ENCODE results near the gene MFSD11. TPM values are rescaled to one million over a fixed set of nuclear protein-coding genes. Genes with fewer than 3 reads are reported as not detected.
"Not testable (repeated sequence)": the region's sequence is repeated elsewhere in the genome, so short reads cannot be mapped to it uniquely, and the experiment has no call there.

The MFSD11 gene
- total RNA-seq, 1 experiment from 2014 or later, result 40.4 TPM

GRCh38 chr17:76784926-76785325, 47.0 kb downstream of the MFSD11 start:
- H3K27ac Mint-ChIP-seq (ENCODE audit: unreplicated experiment), result no peak overlapping the region
- no peak for TF ChIP-seq CTCF (IDR thresholded peaks at IDR 0.05; ENCODE audit: insufficient read depth in 1 of 2, low read depth in 1 of 2, low read length in 1 of 2, severe bottlenecking in 1 of 2, unreplicated experiment in 1 of 2)
- no peak overlapping the region for H3K4me3 ChIP-seq (ENCODE audit: low read depth, low read length)
- peaks cover 12% of the 10 kb centered on the region for H3K4me1 ChIP-seq
- ChIA-PET CTCF (no interaction called here), POLR2A (no interaction called here)
- no peak for DNase-seq
- no peaks in the 10 kb centered on the region for H3K27me3 Mint-ChIP-seq (ENCODE audit: insufficient read depth, unreplicated experiment)
- peaks cover 9% of the 10 kb centered on the region for H3K4me1 Mint-ChIP-seq (ENCODE audit: low read depth, unreplicated experiment)
- H3K36me3 ChIP-seq (ENCODE audit: control insufficient read depth, insufficient read depth, low read length), result no peaks in the 10 kb centered on the region
- peaks cover 15% of the 10 kb centered on the region for H3K36me3 Mint-ChIP-seq (ENCODE audit: insufficient read depth, unreplicated experiment)
- no peaks in the 10 kb centered on the region for H3K9me3 Mint-ChIP-seq (ENCODE audit: unreplicated experiment)
- no TSS peak for BruUV-seq (replicated peaks)
- intact Hi-C loops (cut with micrococcal nuclease; ENCODE audit: unreplicated experiment), result no loop called here
- no peaks in the 10 kb centered on the region for H3K9me3 ChIP-seq
- H3K27me3 ChIP-seq (replicated peaks; ENCODE audit: control insufficient read depth, insufficient read depth, low read length), result no peaks in the 10 kb centered on the region
- H3K4me3 Mint-ChIP-seq (ENCODE audit: unreplicated experiment), result no peak overlapping the region

DNA sequence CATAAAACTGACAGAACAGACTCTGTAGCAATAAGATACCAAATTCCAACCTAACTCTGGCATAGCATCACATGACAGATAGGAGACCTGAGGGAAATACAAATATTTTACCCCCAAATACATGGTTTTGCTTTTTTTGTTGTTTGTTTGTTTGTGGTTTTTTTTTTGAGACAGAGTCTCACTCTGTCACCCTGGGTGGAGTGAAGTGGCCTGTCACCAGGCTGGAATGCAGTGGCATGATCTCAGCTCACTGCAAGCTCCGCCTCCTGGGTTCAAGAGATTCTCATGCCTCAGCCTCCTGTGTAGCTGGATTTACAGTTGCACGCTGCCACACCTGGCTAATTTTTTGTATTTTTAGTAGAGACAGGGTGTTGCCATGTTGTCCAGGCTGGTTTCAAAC, 49.9 kb downstream of the MFSD11 start:
- H3K4me3 Mint-ChIP-seq (ENCODE audit: unreplicated experiment); BruUV-seq (replicated peaks); POLR2A ChIA-PET; H3K27me3 Mint-ChIP-seq (ENCODE audit: insufficient read depth, unreplicated experiment); intact Hi-C loops (cut with micrococcal nuclease; ENCODE audit: unreplicated experiment); H3K9me3 ChIP-seq; H3K36me3 ChIP-seq (ENCODE audit: control insufficient read depth, insufficient read depth, low read length); H3K27ac Mint-ChIP-seq (ENCODE audit: unreplicated experiment); H3K36me3 Mint-ChIP-seq (ENCODE audit: insufficient read depth, unreplicated experiment); H3K27me3 ChIP-seq (replicated peaks; ENCODE audit: control insufficient read depth, insufficient read depth, low read length); H3K9me3 Mint-ChIP-seq (ENCODE audit: unreplicated experiment); H3K4me3 ChIP-seq (ENCODE audit: low read depth, low read length): not testable (repeated sequence)
- H3K4me1 Mint-ChIP-seq (ENCODE audit: low read depth, unreplicated experiment), result peaks cover 19% of the 10 kb centered on the region
- H3K4me1 ChIP-seq, result peaks cover 19% of the 10 kb centered on the region
- peak in 1 of 2 experiments; percentile 19 for DNase-seq
- CTCF ChIA-PET, result interaction anchor here (0.7 kb wide), 1 partner anchor 300 kb away, joined by 4 read pairs; no protein-coding TSS in a partner anchor

GRCh38 chr17:76789235-76789788, 51.4 kb downstream of the MFSD11 start:
- no peak overlapping the region for H3K4me3 ChIP-seq (ENCODE audit: low read depth, low read length)
- no peaks in the 10 kb centered on the region for H3K36me3 ChIP-seq (ENCODE audit: control insufficient read depth, insufficient read depth, low read length)
- H3K27me3 ChIP-seq (replicated peaks; ENCODE audit: control insufficient read depth, insufficient read depth, low read length), result no peaks in the 10 kb centered on the region
- TF ChIP-seq CTCF (IDR thresholded peaks at IDR 0.05; ENCODE audit: insufficient read depth in 1 of 2, low read depth in 1 of 2, low read length in 1 of 2, severe bottlenecking in 1 of 2, unreplicated experiment in 1 of 2), result no peak
- no TSS peak for BruUV-seq (replicated peaks)
- ChIA-PET POLR2A (interaction anchor here (0.8 kb wide), 1 partner anchor 40 kb away, joined by 4 read pairs; no protein-coding TSS in a partner anchor), CTCF (no interaction called here)
- peaks cover 19% of the 10 kb centered on the region for H3K4me1 Mint-ChIP-seq (ENCODE audit: low read depth, unreplicated experiment)
- H3K4me3 Mint-ChIP-seq (ENCODE audit: unreplicated experiment), result peak overlapping the region; percentile 32
- DNase-seq, result peak; percentile 21 to 63
- intact Hi-C loops (cut with micrococcal nuclease; ENCODE audit: unreplicated experiment), result no loop called here
- no peaks in the 10 kb centered on the region for H3K36me3 Mint-ChIP-seq (ENCODE audit: insufficient read depth, unreplicated experiment)
- H3K27me3 Mint-ChIP-seq (ENCODE audit: insufficient read depth, unreplicated experiment), result no peaks in the 10 kb centered on the region
- no peaks in the 10 kb centered on the region for H3K9me3 ChIP-seq
- peaks cover 19% of the 10 kb centered on the region for H3K4me1 ChIP-seq
- H3K27ac Mint-ChIP-seq (ENCODE audit: unreplicated experiment), result peak overlapping the region; percentile 21
- H3K9me3 Mint-ChIP-seq (ENCODE audit: unreplicated experiment), result peaks cover 10% of the 10 kb centered on the region
